ENCODE data around the gene MCF2L2.

Gene MCF2L2

GRCh38 chr3:183158551-183159006 is 269.8 kb downstream of the MCF2L2 start:
- peak; percentile 8 for DNase-seq

GRCh38 chr3:183158113-183158512 is 270.3 kb downstream of the MCF2L2 start:
- DNase-seq, result no peak

GRCh38 chr3:183156266-183156665 is 272.2 kb downstream of the MCF2L2 start:
- no peak for DNase-seq

- DNase-seq, result no peak
Observed at GRCh38 chr3:183155499-183155898, 272.9 kb downstream of the MCF2L2 start.

GRCh38 chr3:183153210-183153950 is 275.0 kb downstream of the MCF2L2 start:
- no peak for DNase-seq

GRCh38 chr3:183151821-183152351 is 276.5 kb downstream of the MCF2L2 start:
- DNase-seq, result no peak

- DNase-seq, result no peak
Observed at GRCh38 chr3:183151086-183151485, 277.3 kb downstream of the MCF2L2 start.

- no peak for DNase-seq
Observed at GRCh38 chr3:183149915-183150750, 278.3 kb downstream of the MCF2L2 start.

GRCh38 chr3:183148056-183148455 is 280.4 kb downstream of the MCF2L2 start:
- no peak for DNase-seq

GRCh38 chr3:183144363-183144762 is 284.1 kb downstream of the MCF2L2 start:
- DNase-seq, result no peak

- DNase-seq, result no peak
Observed at GRCh38 chr3:183142199-183142598, 286.2 kb downstream of the MCF2L2 start.

- no peak for DNase-seq
Observed at GRCh38 chr3:183134844-183135243, 293.6 kb downstream of the MCF2L2 start.

GRCh38 chr3:183132409-183132808 is 296.0 kb downstream of the MCF2L2 start:
- DNase-seq, result no peak

- no peak for DNase-seq
Observed at GRCh38 chr3:183131735-183132134, 296.7 kb downstream of the MCF2L2 start.

- DNase-seq, result no peak
Observed at GRCh38 chr3:183131186-183131725, 297.2 kb downstream of the MCF2L2 start.

- no peak for DNase-seq
Observed at GRCh38 chr3:183129243-183129642, 299.2 kb downstream of the MCF2L2 start.

- no peak for DNase-seq
Observed at GRCh38 chr3:183128709-183129108, 299.7 kb downstream of the MCF2L2 start.

Measured in CD4-positive, alpha-beta T cell treated with Interleukin-10 for 1 hour (primary cell).